HG03565 (cell line): ENCODE results near the gene THUMPD3.

Experiments used
- ATAC-seq: cut with Tn5 transposase; IDR thresholded peaks from one replicate; pipeline ENCODE4 v1.9.1; 2021; ENCODE audit warnings: mild to moderate bottlenecking, moderate library complexity; ENCODE audit not compliant: unreplicated experiment

The THUMPD3 gene

DNA sequence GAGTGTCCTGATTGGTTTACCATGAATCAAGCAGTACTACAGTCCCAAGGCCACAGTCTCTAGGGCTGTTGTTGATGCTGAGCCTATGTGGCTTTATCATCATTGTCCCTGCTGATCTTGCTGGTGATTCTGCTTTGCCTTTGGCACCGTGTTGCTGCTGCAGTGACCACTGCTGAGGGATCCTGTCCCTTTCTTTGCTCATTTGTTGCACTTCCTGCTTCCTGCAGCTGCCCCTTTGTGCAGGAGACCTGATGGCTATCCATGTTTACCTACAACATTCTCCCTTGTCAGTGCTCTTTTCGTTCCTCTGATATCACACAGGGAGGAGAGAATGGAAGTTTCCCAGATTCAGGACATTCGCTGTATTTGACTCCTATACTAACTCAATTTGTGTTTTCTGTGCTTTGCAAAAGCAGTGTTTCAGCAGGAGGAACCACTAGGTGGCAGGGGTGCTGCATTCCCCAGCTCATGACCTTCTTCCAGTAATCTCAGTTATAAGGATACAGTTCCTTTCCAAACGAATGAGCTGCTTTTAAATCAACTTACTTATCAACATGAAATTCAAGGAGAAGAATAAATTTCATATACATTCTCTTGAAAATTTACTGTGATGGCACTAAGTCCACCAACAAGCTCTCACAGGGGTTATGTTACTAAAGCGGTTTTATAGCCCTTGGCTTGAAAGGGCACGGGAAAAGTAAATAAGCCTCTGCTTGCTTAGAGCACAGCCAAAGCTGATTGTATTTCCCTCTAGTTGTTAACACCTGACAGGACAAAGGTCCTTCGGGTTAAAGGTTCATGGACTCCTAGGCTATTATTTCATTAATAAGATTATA, 9.7 kb upstream of the THUMPD3 start:
- peak; percentile 45 for ATAC-seq

DNA sequence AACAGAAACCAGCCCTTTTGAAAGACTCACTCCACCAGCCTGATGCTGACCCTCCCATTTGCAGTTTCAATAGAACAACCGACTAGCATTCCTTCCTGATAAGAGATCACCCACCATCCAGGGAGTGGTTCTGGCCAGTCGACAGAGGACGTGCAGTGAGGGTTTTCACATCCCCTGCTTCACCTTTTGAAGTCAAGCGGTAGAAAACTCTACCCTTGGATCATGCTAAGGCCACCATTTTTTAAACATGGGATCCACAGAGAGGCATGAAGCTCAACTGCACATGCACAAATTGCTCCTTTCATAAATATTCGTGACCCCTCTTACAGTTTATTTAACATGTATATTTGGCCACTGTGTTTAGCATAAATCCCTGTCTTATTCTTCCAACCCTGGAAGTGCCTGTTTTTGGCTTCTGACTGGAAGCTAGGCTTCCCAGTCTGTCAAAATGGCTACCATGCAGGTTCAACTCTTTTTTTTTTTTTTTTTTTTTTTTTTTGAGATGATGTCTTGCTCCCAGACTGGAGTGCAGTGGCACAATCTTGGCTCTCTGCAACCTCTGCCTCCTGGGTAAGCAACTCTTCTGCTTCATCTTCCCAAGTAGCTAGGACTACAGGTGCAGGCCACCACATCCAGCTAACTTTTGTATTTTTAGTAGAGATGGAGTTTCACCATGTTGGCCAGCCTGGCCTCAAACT, 1.0 kb upstream of the THUMPD3 start:
- ATAC-seq, result no peak

DNA sequence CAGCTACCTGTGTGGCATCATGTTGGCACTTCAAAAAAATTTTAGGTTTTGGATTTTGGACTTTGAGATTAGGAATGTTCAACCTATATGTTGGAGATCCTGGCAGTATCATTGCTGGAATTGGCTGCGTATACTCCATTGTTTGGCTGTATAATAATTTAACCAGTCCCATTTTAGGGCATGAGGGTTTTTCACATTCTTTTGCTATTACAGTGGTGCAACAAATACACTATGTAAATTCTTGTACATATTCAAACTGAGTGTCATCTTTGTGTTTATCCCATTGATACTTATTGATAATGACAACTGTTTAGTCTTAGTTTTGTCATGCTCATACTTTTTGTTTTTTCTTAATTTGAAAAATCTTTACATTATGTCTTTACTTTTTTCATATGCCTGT, 6.7 kb downstream of the THUMPD3 start:
- ATAC-seq, result no peak

DNA sequence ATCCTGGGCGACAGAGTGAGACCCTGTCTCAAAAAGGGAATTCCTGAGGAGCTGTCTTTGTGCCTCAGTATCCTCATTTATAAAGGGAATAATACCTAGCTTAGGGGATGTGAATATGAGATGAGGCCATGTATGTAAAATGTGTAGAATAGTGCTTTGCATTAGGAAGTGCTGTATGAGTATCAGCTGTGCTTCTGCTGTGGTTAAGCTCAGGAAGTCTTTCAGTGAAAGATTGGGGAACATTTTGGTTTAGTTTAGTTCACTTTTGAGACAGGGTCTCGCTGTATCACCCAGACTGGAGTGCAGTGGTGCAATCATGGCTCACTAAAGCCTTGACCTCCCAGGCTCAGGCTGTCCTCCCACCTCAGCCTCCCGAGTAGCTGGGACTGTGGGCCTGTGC, 10.6 kb downstream of the THUMPD3 start:
- no peak for ATAC-seq

DNA sequence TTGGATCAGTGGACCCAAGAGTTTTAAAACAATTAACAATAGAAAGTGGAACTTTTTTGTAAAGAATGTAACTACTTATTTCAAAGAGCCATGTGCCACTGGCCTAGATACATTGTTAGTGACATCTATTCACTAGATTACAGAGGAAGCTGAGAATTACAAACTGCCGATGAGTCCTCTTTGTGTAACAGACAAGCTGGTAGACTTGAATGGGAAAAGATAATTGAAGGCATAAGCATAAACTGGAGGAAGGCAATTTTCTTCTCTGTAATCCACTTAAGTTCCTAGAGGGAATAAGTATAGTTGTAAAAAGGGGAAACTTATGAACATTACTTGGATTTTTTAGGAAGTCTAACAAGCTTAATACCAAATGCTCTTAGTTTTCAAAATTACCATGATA, 15.1 kb downstream of the THUMPD3 start:
- no peak for ATAC-seq

DNA sequence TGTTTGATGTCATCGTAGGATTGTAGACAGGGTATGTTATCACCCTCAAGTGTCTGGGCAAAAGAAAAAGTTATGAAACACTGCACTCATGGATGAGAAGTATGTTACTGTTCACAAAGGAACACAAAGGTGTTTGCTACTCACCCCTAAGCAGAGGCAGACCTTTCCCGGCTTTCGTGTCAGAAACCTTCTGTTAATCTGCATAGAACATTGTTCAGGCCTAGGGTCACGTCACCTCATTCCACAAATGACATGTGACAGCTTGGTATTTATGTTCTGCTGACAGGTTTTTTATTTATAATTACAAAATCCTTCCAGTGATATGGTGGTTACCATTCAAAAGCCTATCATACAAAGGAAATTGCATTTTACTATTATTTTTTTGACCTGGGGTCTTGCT, 16.5 kb downstream of the THUMPD3 start:
- no peak for ATAC-seq

DNA sequence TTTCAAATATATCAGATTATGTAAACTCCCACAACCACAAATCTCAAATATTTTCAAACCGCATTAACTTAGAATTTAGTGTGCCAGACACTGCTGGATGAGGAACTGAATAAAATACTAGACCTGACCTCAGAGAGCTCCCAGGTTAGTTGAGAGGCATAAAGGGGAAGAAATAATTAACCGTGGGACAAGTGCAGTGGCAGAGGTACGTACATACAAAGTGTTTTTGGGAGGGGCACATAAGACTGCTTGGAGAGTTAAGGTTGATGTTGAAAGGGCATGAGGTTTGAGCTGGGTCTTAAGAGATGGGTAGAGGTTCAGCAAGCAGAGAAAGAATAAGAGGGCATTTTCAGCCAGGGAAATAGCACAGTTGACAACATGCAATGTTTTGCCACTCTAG, 17.2 kb downstream of the THUMPD3 start:
- no peak for ATAC-seq

DNA sequence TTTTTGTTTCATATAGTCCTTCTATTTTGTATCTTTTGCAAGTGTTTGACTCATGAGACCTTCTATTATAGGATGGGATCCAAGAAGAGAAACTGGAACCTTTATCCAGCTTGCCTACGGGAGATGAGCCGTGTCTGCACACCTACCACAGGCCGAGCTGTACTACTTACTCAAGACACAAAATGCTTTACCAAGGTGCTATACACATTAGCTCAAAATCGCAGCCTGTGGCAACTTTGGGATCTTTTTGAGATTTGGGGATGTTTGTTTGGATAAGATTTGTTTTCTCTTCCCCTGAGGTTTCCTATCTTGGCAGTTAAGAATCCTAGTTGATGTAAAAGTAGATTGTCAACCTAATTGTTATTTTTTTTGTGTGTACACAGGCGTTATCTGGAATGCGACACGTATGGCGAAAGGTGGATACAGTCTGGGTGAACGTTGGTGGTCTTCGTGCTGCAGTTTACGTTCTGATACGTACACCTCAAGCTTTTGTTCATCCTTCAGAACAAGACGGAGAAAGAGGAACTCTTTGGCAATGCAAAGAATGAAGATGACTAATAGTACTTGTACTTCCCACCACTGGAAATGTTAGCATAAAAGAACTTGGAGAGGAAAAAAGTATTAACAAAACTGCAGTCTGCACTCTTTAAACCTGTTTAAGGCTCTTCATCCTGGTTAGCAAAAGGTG, 21.4 kb downstream of the THUMPD3 start:
- no peak for ATAC-seq

DNA sequence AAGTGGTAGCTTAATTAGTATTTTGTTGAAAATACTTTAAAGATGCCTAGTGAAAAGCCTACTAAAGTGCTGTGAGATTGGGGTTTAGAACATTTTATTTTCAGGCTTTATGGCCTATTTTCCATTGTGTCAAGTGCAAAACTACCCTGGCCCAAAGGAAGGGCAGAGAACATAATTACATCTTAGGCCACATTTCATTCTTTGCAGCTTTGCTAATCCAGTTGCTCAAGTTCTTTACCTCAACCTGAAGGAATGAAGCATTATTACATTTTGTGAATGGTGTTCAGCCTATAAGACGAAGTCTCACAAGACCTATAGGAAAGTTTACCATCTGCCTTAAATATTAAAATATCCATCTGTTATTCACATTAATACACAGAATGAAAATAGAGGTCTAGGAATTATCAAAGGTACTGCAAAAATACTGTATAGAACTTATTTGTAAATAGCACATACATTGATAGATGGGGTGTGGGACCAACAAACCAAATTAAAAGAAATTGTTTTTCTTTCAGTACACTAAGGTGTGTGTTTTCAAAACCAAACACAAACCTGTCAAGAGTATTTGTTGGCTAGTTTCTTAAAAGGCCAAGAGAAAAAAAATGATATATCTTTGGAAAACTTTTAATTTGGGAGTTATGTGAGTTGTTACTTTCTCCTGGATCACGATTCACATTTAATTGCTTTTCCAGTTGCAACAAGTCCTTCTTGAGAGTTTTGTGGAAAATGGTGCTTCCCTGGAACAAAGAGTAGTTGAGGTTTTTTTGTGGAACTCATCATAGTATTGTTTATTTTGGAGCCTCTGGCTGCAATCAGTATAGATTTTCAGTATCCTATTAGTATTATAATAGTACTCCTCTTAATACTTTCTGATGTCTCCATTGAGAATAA, 22.6 kb downstream of the THUMPD3 start:
- no peak for ATAC-seq

DNA sequence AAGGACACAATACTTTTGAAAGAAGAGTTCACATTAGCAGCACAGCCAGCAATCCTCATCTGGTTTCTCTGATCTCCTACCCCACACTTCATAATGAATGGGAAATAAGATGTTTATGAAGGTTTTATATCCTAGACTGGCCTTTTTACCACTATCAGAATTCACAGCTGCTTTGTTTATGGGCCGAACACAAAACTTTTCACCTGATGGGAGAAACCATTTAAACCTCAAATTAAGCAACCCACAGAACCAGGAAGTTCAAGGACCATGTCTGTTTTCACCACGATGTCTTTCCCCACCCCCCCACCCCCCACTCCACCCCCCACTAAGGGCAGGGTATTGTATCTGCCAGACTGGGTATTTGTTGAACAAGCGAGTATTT, 23.2 kb downstream of the THUMPD3 start:
- ATAC-seq, result no peak

DNA sequence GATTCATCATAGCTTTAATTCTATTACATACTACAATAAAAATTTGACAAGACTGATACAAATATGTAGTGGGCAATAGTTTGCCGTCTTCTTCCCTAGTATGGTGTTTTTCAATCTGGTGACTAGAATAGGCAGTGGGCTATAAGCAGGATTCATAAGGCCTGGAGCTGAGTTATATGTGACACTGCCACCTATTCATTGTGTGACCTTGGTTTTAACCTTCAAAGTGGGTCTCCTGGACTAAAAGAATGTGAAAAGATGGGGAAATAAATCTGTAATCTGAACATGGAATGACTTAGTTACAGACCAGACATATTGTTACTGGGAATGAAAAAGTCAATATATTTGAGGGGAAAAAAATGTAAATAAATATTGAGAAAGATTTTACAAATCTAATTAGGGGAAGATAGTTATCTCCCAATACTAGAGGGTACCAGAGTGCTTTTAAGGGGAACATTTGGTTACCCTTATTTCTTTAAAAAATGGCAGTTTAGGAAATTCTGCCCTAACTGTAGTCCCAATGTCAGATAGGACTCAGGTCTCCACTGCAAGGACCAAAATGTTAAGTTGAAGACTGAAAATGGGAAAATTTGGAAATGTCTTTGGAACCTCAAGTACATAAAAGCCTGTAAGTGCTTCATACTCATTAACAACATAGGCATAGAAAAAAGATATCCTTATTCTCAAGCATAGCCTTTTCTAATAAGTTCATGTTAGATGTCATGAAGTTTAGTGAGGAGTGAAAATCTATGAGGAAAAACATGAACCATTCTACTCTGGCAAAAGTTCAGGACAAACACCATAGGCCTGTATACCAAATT, 23.9 kb downstream of the THUMPD3 start:
- ATAC-seq, result no peak

DNA sequence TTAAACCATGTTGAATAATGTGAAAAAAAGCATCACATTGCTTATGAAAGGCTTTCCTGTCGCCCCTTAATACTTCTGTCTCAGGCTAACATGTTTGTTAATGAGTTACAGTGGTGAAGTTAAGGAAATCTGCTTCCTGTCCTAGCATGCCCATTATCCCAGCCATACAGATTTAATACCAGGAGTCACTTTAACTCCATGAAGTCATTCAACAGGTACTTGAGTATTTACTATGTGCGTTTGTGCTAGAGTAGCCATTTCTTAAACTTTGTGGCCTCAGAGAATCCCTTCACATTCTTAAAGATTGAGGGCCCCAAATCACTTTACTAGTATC, 24.4 kb downstream of the THUMPD3 start:
- ATAC-seq, result no peak

DNA sequence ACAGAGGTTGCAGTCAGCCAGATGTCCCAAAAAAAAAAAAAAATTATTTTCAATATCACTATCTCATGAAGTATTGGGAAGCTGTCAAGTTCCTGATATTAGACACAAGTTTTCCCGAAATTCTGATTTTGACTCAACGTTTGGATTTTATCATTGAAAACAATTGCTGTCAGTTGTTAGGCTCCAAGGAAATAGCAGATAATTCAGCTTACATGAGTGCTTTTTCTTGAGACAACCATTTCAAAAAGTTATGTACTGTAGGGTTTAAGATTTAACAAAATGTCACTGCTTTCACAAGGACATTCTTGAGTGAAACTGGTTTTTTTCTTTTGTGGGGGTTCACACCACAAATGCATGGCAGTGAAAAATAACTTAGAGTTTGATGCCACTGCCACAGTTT, 25.3 kb downstream of the THUMPD3 start:
- no peak for ATAC-seq

DNA sequence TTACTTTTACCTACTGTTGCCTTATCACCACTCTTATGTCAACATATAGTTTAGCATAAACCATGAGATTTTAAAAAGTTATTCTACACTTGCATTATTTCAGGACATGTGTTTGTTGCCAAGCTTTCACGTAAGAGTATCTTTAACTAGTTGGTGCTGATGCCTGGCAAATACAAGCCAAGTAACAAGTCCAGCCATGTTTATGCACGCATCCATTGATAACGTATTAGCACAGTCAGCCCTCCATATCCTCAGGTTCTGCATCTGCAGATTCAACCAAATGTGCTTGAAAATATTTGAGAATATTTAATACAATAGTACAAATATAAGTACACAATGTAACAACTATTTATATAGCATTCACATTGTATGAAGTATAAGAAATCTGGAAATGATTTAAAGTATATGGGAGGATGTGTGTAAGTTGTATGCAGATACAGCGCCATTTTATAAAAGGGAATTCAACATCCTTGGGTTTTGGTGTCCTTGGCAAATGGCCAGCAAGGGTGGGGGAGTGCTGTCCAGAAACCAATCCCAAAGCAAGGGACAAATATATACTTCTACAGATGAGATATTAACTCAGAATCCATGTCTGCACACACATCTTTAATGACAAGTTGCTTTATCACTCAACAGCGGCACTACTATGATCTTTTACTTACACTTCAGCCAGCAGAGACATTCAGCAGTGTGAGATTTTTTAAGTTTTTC, 25.9 kb downstream of the THUMPD3 start:
- no peak for ATAC-seq

DNA sequence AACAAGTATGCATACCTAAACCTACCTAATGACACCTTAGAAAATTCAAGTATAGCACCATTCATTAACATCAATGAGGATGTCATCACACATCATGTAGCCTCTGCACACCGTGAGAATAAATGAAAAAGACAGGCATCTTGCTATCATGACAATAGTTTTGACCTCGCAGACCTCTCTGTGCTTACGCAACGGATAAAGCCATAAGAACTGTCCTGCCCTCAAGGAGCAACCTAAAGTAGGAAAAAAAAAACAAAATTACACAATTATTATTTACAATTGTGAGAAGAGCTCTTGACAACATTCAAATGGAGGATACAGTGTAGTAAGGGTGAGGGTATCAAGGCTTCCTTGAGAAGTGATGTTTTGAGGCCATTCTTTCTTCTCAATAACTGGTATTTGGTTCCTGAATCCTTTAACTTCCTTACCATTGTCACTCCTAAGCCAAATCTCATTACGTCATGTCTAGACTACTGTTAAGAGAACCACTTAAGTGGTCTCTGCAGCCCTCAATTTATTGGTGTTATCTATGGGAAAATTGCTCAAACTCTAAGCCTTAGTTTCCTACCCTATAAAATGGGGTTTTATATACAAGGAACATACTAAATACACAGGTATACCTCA, 27.5 kb downstream of the THUMPD3 start:
- no peak for ATAC-seq

DNA sequence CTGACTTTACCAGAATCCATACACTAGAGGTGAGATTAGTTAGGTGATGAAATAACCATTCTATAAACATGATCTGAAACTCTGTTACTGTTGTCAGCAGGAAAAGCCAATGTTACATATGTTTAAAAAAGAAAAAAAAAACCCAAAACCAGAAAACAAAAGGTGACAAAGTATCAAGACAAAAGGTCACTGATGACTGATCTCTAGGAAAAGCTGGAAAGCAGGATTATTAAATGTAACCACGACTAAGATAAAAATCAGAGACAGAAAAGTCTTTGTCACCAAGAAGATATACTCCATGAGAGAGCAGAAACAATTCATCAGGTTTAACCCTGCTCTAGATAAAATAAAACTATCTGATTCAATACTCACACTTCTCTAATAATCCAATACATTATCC, 29.2 kb downstream of the THUMPD3 start:
- ATAC-seq, result no peak

DNA sequence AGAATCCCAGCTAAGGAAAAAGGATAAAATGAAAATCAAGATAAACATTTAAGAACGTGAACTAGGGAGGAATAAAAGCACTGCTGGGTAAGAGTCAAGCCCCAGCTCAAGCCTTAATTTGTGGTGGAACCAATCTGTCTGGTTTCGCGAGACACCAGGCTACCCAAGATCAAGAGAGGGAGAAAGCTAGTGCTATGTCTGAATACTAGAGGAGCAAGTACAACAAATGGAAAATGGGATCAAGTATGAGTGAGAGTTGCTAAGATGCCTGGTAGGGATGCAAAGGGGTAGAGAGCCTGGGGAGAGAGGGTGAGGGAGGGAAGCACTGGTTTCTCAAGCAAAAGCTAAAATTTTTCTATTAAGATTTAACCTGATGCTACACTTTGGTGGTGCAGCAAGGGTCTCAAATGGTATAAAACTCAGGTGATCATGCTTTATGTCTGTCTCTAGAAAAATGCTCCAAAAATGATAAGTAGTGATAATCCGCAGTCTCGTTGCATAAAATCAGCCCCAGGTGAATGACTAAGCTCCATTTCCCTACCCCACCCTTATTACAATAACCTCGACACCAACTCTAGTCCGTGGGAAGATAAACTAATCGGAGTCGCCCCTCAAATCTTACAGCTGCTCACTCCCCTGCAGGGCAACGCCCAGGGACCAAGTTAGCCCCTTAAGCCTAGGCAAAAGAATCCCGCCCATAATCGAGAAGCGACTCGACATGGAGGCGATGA, 32.9 kb downstream of the THUMPD3 start:
- no peak for ATAC-seq

DNA sequence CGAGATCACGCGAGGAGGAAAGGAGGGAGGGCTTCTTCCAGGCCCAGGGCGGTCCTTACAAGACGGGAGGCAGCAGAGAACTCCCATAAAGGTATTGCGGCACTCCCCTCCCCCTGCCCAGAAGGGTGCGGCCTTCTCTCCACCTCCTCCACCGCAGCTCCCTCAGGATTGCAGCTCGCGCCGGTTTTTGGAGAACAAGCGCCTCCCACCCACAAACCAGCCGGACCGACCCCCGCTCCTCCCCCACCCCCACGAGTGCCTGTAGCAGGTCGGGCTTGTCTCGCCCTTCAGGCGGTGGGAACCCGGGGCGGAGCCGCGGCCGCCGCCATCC, 33.4 kb downstream of the THUMPD3 start:
- peak; percentile 15 for ATAC-seq
